ENCODE measurements around the gene DCLK3. TPM values are rescaled to one million over a fixed set of nuclear protein-coding genes. Genes with fewer than 3 reads are reported as not detected.
A peak's percentile ranks its signal among the peaks of the same experiment; 100 is the strongest.

The DCLK3 gene
- total and polyA plus RNA-seq, 2 of the 13 experiments (the other 11 are each of a cell fraction or from before 2014, with no cell fraction given): not detected

- TF ChIP-seq SMC3 (IDR thresholded peaks at IDR 0.05; ENCODE audit: low read length) (peak; percentile 58), MTA3 (CRISPR knock-in tag; IDR thresholded peaks at IDR 0.05) (no peak), ZNF720 (CRISPR knock-in tag; IDR thresholded peaks at IDR 0.05) (no peak), STAG1 (CRISPR knock-in tag; IDR thresholded peaks at IDR 0.05) (peak; percentile 78)
These were observed 34.9 kb downstream of the DCLK3 start (continued) for GRCh38 chr3:36729204-36730056.

DNA sequence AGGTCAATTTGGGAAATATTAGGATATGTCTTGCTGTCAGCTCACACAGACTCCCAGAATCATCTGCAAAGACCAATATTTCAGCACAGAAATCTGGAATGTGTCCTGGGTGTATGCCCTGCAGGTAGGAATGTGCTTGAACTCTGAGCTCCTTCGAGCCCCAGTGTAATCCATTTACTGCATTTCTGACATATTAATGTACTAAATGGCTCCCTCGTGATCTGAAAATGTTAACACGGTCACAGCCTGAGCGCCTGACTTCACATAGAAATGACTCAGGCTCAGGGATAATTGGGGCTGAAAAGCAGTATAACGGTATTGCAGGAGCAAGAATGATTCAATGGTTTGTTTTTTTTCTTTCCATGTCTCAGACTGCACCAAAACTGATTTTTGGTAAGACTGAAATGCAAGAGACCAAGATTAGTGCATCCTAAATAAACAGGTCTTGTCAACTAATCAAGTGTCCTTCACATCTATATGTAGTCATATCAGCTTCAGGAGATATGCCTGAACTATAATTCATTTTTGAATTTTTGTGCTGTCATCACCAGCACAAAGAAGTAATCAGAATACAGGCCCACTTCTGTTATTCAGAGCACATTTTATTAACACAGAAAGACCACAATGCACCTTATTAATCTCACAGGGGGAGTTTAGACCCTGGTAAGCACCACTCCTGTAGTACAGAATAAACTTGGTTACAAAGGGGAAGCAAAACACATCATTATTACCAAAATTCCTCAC, 49.8 kb downstream of the DCLK3 start:
- Histone ChIP-seq H4K20me1 (ENCODE audit: insufficient read depth, low read length) (no peaks in the 10 kb centered on the region), H3K4me3 (replicated peaks in 1 of 3; ENCODE audit: insufficient read depth in 1 of 3, low read depth in 2 of 3, low read length in 3 of 3) (no peak overlapping the region), H3K36me3 (replicated peaks in 1 of 2; ENCODE audit: control insufficient read depth in 1 of 2, insufficient read depth in 2 of 2, low read length in 2 of 2) (no peaks in the 10 kb centered on the region), H3K9ac (ENCODE audit: insufficient read depth, low read depth, low read length) (no peak overlapping the region), H3K4me2 (ENCODE audit: low read depth, low read length) (no peak overlapping the region), H3K27ac (ENCODE audit: extremely low read length, insufficient read depth, low read length) (no peak overlapping the region), H3K79me2 (ENCODE audit: insufficient read depth, low read length) (no peaks in the 10 kb centered on the region), H3K9me3 (ENCODE audit: low read length) (no peaks in the 10 kb centered on the region), H3K4me1 (ENCODE audit: insufficient read depth, low read length) (no peaks in the 10 kb centered on the region), H2AFZ (ENCODE audit: low read length) (no peak overlapping the region), H3K27me3 (ENCODE audit: control insufficient read depth in 1 of 2, insufficient read depth in 2 of 2, low read length in 2 of 2) (no peaks in the 10 kb centered on the region)
- 1% methylated on average over 5 of the region's 5 CpGs for WGBS (ENCODE audit: low lambda C conversion rate)
- ChIA-PET POLR2A (no interaction called here), CTCF (ENCODE audit: low intra/inter-chr PET ratio, low total read pairs) (no interaction called here)
- no TSS peak for BruUV-seq (replicated peaks)
- intact Hi-C loops (cut with micrococcal nuclease; ENCODE audit: unreplicated experiment) (no loop called here), in situ Hi-C loops (cut with HindIII; ENCODE audit: extremely low pct_ligation_motif_present, low pct_unique_long_range_greater_than_20kb) (no loop called here)
- ATAC-seq (peak; percentile 80), FAIRE-seq (no peak), DNase-seq (ENCODE audit: low spot score) (no peak)
- TF ChIP-seq ZBTB8A (CRISPR knock-in tag; IDR thresholded peaks at IDR 0.05; ENCODE audit: borderline replicate concordance, low read depth) (no peak), TEAD3 (CRISPR knock-in tag; optimal IDR thresholded peaks at IDR 0.05; ENCODE audit: borderline replicate concordance) (peak; percentile 80)
